IMR-90 (cell line): ENCODE results near the gene PLEKHG1. TPM values are rescaled to one million over a fixed set of nuclear protein-coding genes. Genes with fewer than 3 reads are reported as not detected.

Experiments
- ATAC-seq: fragments of 200-7000 bp; cut with Tn5 transposase; 2 replicates; pipeline ENCODE4 v1.9.1; 2020; ENCODE audit warnings: low read depth, mild to moderate bottlenecking, moderate library complexity
- BruUV-seq: library from RNA; stranded (reverse); fragments of 400-500 nt; replicated peaks from 2 replicates; lab custom pipeline; 2021; lab: Mats Ljungman, UMichigan
- CTCF ChIA-PET: fragments of 300-600 bp; formaldehyde crosslinking; extraction: SDS; loops from one replicate; lab custom pipeline; 2021; ENCODE audit warnings: antibody characterized with exemption; lab: Yijun Ruan, JAX
- POLR2A ChIA-PET: fragments of 300-600 bp; sonication (Branson Sonifier 250); formaldehyde crosslinking; loops from one replicate; lab custom pipeline; 2022; ENCODE audit warnings: antibody characterized with exemption; ENCODE audit not compliant: unreplicated experiment; lab: Charles Lee
- DNase-seq: peaks from one replicate; pipeline ENCODE4 v3.0.0; 2013
- H2AFZ ChIP-seq: replicated peaks from 2 replicates; pipeline ENCODE3; 2013; ENCODE audit warnings: low read length, mild to moderate bottlenecking; ENCODE audit not compliant: poor library complexity
- H2AK5ac ChIP-seq: 2 replicates; pipeline ENCODE4 v1.6.1; 2013; ENCODE audit warnings: low read depth, low read length, inconsistent platforms
- H2AK9ac ChIP-seq: replicated peaks from 2 replicates; pipeline ENCODE3; 2013; ENCODE audit warnings: mild to moderate bottlenecking, low read depth, low read length, moderate library complexity; ENCODE audit not compliant: poor library complexity
- H2BK120ac ChIP-seq: 2 replicates; pipeline ENCODE4 v1.6.1; 2013; ENCODE audit warnings: low read depth, low read length, inconsistent platforms
- H2BK15ac ChIP-seq: 3 replicates; pipeline ENCODE4 v1.6.1; 2013; ENCODE audit warnings: low read depth, low read length, inconsistent platforms
- H2BK20ac ChIP-seq: 2 replicates; pipeline ENCODE4 v1.6.1; 2013; ENCODE audit warnings: low read depth, mild to moderate bottlenecking, inconsistent platforms, low read length, moderate library complexity
- H2BK5ac ChIP-seq: 2 replicates; pipeline ENCODE4 v1.6.1; 2013; ENCODE audit warnings: mild to moderate bottlenecking, low read depth, low read length, inconsistent platforms; ENCODE audit not compliant: poor library complexity, severe bottlenecking
- H3K14ac ChIP-seq: replicated peaks from 2 replicates; pipeline ENCODE4 v1.6.1; 2013; ENCODE audit warnings: low read depth, low read length, inconsistent platforms
- H3K18ac ChIP-seq: 2 replicates; pipeline ENCODE4 v1.6.1; 2013; ENCODE audit warnings: low read depth, low read length, control low read depth
- H3K23ac ChIP-seq: 2 replicates; pipeline ENCODE4 v1.6.1; 2013; ENCODE audit warnings: low read depth, low read length, inconsistent platforms
- H3K27ac ChIP-seq: 2 replicates; pipeline ENCODE4 v1.5.1; 2013; ENCODE audit warnings: mild to moderate bottlenecking, control low read depth, low read length; ENCODE audit not compliant: insufficient read depth
- H3K27me3 ChIP-seq: 2 replicates; pipeline ENCODE4 v1.6.1; 2013; ENCODE audit warnings: low read length; ENCODE audit not compliant: control insufficient read depth, insufficient read depth
- H3K36me3 ChIP-seq: 2 replicates; pipeline ENCODE4 v1.6.1; 2013; ENCODE audit warnings: low read length, mixed read lengths; ENCODE audit not compliant: control insufficient read depth, insufficient read depth
- H3K4ac ChIP-seq: 2 replicates; pipeline ENCODE4 v1.6.1; 2013; ENCODE audit warnings: low read depth, low read length, inconsistent platforms
- H3K4me1 ChIP-seq: 2 replicates; pipeline ENCODE4 v1.6.1; 2013; ENCODE audit warnings: low read length, mixed read lengths; ENCODE audit not compliant: control insufficient read depth, insufficient read depth
- H3K4me2 ChIP-seq: 2 replicates; pipeline ENCODE4 v1.6.1; 2013; ENCODE audit warnings: low read depth, mild to moderate bottlenecking, control low read depth, low read length, moderate library complexity
- H3K4me3 ChIP-seq: 2 replicates; pipeline ENCODE4 v1.5.1; 2013; ENCODE audit warnings: low read depth, mild to moderate bottlenecking, control low read depth, low read length, moderate library complexity; ENCODE audit not compliant: insufficient read depth
- H3K56ac ChIP-seq: 2 replicates; pipeline ENCODE4 v1.6.1; 2013; ENCODE audit warnings: low read length, inconsistent platforms; ENCODE audit not compliant: insufficient read depth; ENCODE audit errors: extremely low read depth
- H3K79me1 ChIP-seq, 2 experiments: 2 replicates each; pipeline ENCODE4 v1.6.1; 2013; ENCODE audit warnings: low read length in 2 of 2, inconsistent platforms in 1 of 2, low read depth in 1 of 2
- H3K9ac ChIP-seq: 2 replicates; pipeline ENCODE4 v1.6.1; 2013; ENCODE audit warnings: low read depth, low read length, control low read depth
- H3K9me1 ChIP-seq: 2 replicates; pipeline ENCODE4 v1.6.1; 2013; ENCODE audit warnings: low read length, inconsistent platforms; ENCODE audit not compliant: insufficient read depth
- H3K9me3 ChIP-seq: 2 replicates; pipeline ENCODE4 v1.6.1; 2013; ENCODE audit warnings: low read length; ENCODE audit not compliant: control insufficient read depth, insufficient read depth
- H4K20me1 ChIP-seq: 2 replicates; pipeline ENCODE4 v1.6.1; 2013; ENCODE audit warnings: low read length, inconsistent platforms; ENCODE audit not compliant: insufficient read depth
- H4K5ac ChIP-seq: 2 replicates; pipeline ENCODE4 v1.6.1; 2013; ENCODE audit warnings: mild to moderate bottlenecking, low read depth, low read length, control low read depth
- H4K8ac ChIP-seq, 2 experiments: 2 replicates each; pipeline ENCODE4 v1.6.1; 2013; ENCODE audit warnings: low read depth in 2 of 2, low read length in 2 of 2, control low read depth in 1 of 2, inconsistent platforms in 1 of 2
- H4K91ac ChIP-seq: 2 replicates; pipeline ENCODE4 v1.6.1; 2013; ENCODE audit warnings: low read depth, low read length, inconsistent platforms; ENCODE audit not compliant: insufficient read depth
- CEBPB ChIP-seq: IDR thresholded peaks from 2 replicates; pipeline ENCODE4 v1.6.1; 2012; ENCODE audit warnings: low read depth, low read length, improper control_type of control experiment
- USF2 ChIP-seq: fragments of 150-350 bp; IDR thresholded peaks from 2 replicates; pipeline ENCODE4 v1.6.1; 2017; ENCODE audit warnings: mild to moderate bottlenecking, antibody characterized with exemption, low read length, low read depth
- WGBS, 2 experiments: methylation state at CpG; one replicate each; pipeline versions ENCODE4 v1.1.5 to v1.1.7; 2013; ENCODE audit warnings: missing lambda C conversion rate in 2 of 2; ENCODE audit not compliant: insufficient read length in 1 of 2; ENCODE audit errors: extremely low coverage in 2 of 2; 5-methylcytosine and 5-hydroxymethylcytosine counted together
- dilution Hi-C: fragments of 300-500 bp; cut with HindIII; formaldehyde crosslinking; loops from one replicate; pipeline ENCODE4 v1.14.3; 2018; ENCODE audit warnings: low sequenced_read_pairs; ENCODE audit not compliant: unreplicated experiment
- in situ Hi-C: fragments of 300-500 bp; cut with MboI; formaldehyde crosslinking; loops from 3 replicates; pipeline ENCODE4 v1.14.3; 2019; ENCODE audit warnings: low sequenced_read_pairs, inconsistent platforms, mixed read lengths
- intact Hi-C: fragments of 100-400 bp; cut with micrococcal nuclease; formaldehyde crosslinking; loops from 2 replicates; pipeline ENCODE4 v1.10.0; 2022
- polyA plus RNA-seq, 3 experiments: library from polyadenylated mRNA; depleted of rRNA; stranded (reverse); fragments of >200 nt; gene quantifications; 2 replicates each; pipeline ENCODE4 v1.2.3, GENCODE V29; 2012; ENCODE audit warnings: low replicate concordance in 1 of 3
- total RNA-seq: library from RNA; depleted of rRNA; stranded (reverse); fragments of >200 nt; gene quantifications from 2 replicates; pipeline ENCODE4 v1.2.3, GENCODE V29; 2012

The PLEKHG1 gene
- total and polyA plus RNA-seq, 2 of the 4 experiments (the other 2 are of a cell fraction): 0.09 to 0.36 TPM

GRCh38 chr6:150637266-150637665 lies 37.6 kb downstream of the PLEKHG1 start:
- Histone ChIP-seq H3K23ac (no peak overlapping the region), H3K4me1 (peaks cover 1% of the 10 kb centered on the region; the same call in 1 of the 2 replicates), H3K9me3 (no peaks in the 10 kb centered on the region), H4K8ac (no peak overlapping the region), H3K79me1 (no peaks in the 10 kb centered on the region), H4K91ac (no peak overlapping the region), H4K20me1 (no peaks in the 10 kb centered on the region), H3K36me3 (no peaks in the 10 kb centered on the region), H3K9me1 (no peaks in the 10 kb centered on the region), H2AFZ (no peak overlapping the region), H2BK20ac (no peak overlapping the region), H2BK120ac (no peak overlapping the region), H2AK9ac (no peak overlapping the region), H3K27ac (no peak overlapping the region), H3K4me2 (no peak overlapping the region), H3K27me3 (no peaks in the 10 kb centered on the region), H3K56ac (no peak overlapping the region), H3K18ac (no peak overlapping the region), H2BK15ac (no peak overlapping the region), H3K9ac (no peak overlapping the region), H3K4me3 (no peak overlapping the region), H2AK5ac (no peak overlapping the region), H2BK5ac (no peak overlapping the region), H3K14ac (no peak overlapping the region), H3K4ac (no peak overlapping the region), H4K5ac (no peak overlapping the region)
- in situ Hi-C loops (no loop called here), intact Hi-C loops (no loop called here), dilution Hi-C loops (no loop called here)
- BruUV-seq: no TSS peak
- POLR2A ChIA-PET: no interaction called here
- CTCF ChIA-PET: no interaction called here
- DNase-seq (no peak), ATAC-seq (no peak)
- no CpG with 5 or more reads among the region's 1 CpG for WGBS, 2 experiments
- no peak for TF ChIP-seq CEBPB
- no peak for TF ChIP-seq USF2
